Measurements from ENCODE around the gene AGBL1. TPM values are rescaled to one million over a fixed set of nuclear protein-coding genes. Genes with fewer than 3 reads are reported as not detected.

Gene AGBL1
- total RNA-seq, 1 donor from 2014 or later: not detected

- intact Hi-C loops (cut with micrococcal nuclease): no loop called here
- H3K27me3 ChIP-seq (ENCODE audit: low read depth): peaks cover 77% of the 10 kb centered on the region
- no peaks in the 10 kb centered on the region for H3K9me3 ChIP-seq (replicated peaks)
- no peak for DNase-seq
- H3K36me3 ChIP-seq: no peaks in the 10 kb centered on the region
- H3K4me3 ChIP-seq: no peak overlapping the region
- no peak for TF ChIP-seq CTCF (IDR thresholded peaks at IDR 0.05; ENCODE audit: borderline replicate concordance)
- H3K4me1 ChIP-seq: no peaks in the 10 kb centered on the region
- no peak overlapping the region for H3K27ac ChIP-seq (replicated peaks)
These were observed 631 bp downstream of the AGBL1 start for GRCh38 chr15:86080302-86080701.

DNA sequence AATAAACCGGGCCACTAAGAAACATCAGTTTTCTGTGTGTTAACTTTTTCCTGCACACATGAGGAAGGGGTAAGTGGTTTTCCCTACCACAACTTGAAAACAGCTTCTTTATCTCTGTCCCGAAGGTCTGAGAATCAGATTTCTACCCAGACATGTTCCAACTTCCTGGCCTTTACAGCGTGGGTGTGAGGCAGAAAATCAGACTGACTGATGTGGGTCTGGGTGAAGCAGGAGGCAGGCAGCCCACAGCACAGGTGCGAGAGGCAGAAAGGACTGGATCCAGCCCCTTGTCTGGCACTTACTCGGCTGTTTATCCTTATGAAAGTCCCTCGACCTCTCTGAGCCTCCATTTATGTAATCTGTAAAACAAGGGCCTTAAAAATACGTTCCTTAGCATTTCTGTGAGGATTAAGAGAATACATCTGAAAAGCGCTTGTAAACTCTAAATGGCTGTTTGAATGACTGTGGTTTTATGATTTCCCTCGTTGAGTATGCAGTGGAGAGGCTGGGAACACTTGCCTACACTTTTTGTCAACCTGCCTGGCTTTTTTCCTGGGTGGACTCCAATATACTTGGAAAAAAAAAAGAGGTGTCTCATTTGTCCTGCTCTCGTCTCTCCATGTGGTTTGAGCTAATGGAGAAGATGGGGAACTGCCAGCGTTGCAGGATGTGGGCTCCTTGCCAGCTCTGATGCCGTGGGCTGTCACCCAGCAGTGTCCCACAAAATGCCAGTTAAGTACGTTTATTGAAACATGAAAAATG is 3.1 kb downstream of the AGBL1 start:
- Histone ChIP-seq H3K27ac (replicated peaks) (no peak overlapping the region), H3K4me1 (no peaks in the 10 kb centered on the region)

DNA sequence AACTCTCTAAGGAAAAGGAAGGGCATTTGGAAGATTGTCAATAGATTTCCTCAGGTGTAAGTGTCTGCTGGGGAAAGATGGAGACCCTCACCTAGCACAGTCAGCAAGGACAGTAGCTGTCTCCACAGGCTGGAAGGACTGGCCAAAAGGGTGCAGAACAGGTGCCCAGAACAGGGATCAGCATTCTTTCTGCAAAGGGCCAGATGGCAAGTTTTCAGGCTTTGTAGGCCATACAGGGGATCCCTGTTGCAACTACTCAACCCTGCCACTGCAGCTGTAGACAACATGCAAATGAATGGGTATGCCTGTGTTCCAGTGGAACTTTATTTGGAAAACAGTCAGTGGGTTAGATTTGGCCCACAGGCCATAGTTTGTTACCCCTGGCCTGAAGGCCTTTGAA is 8.1 kb downstream of the AGBL1 start:
- no peak for TF ChIP-seq CTCF (IDR thresholded peaks at IDR 0.05; ENCODE audit: borderline replicate concordance)
- Histone ChIP-seq H3K4me3 (no peak overlapping the region), H3K27me3 (ENCODE audit: low read depth) (peaks cover 20% of the 10 kb centered on the region), H3K9me3 (replicated peaks) (no peaks in the 10 kb centered on the region), H3K4me1 (no peaks in the 10 kb centered on the region), H3K36me3 (no peaks in the 10 kb centered on the region), H3K27ac (replicated peaks) (no peak overlapping the region)
- DNase-seq: no peak
- intact Hi-C loops (cut with micrococcal nuclease): no loop called here

More for the DNA sequence above, 3.1 kb downstream of the AGBL1 start:
- Histone ChIP-seq H3K9me3 (replicated peaks) (no peaks in the 10 kb centered on the region), H3K27me3 (ENCODE audit: low read depth) (peaks cover 54% of the 10 kb centered on the region), H3K4me3 (no peak overlapping the region), H3K36me3 (no peaks in the 10 kb centered on the region)
- no peak for TF ChIP-seq CTCF (IDR thresholded peaks at IDR 0.05; ENCODE audit: borderline replicate concordance)
- intact Hi-C loops (cut with micrococcal nuclease): no loop called here
- no peak for DNase-seq

- Histone ChIP-seq H3K36me3 (no peaks in the 10 kb centered on the region), H3K9me3 (replicated peaks) (no peaks in the 10 kb centered on the region), H3K27ac (replicated peaks) (no peak overlapping the region), H3K4me1 (no peaks in the 10 kb centered on the region), H3K4me3 (no peak overlapping the region), H3K27me3 (ENCODE audit: low read depth) (peaks cover 19% of the 10 kb centered on the region)
- intact Hi-C loops (cut with micrococcal nuclease): no loop called here
- no peak for DNase-seq
- no peak for TF ChIP-seq CTCF (IDR thresholded peaks at IDR 0.05; ENCODE audit: borderline replicate concordance)
These were observed 9.8 kb downstream of the AGBL1 start for GRCh38 chr15:86089422-86089821.

DNA sequence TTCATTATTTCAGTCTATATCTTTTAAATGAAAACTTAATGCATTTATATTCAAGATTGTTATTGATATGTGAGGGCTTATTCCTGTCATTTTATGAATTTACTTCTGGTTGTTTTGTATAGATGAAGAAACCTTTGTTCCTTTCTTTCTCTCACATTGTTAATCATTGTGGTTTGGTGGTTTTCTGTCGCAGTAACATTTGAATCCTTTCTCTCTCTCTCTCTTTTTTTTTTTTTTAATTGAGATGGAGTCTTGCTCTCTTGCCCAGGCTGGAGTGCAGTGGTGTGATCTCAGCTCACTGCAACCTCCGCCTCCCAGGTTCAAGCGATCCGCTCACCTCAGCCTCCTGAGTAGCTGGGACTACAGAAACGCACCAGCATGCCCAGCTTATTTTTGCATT is 22.1 kb downstream of the AGBL1 start:
- Histone ChIP-seq H3K36me3 (no peaks in the 10 kb centered on the region), H3K4me3 (no peak overlapping the region), H3K4me1 (no peaks in the 10 kb centered on the region), H3K9me3 (replicated peaks) (peaks cover 40% of the 10 kb centered on the region), H3K27ac (replicated peaks) (no peak overlapping the region), H3K27me3 (ENCODE audit: low read depth) (peaks cover 14% of the 10 kb centered on the region)
- TF ChIP-seq CTCF (IDR thresholded peaks at IDR 0.05; ENCODE audit: borderline replicate concordance): no peak
- intact Hi-C loops (cut with micrococcal nuclease): no loop called here
- DNase-seq: no peak

All from left ventricle myocardium inferior (tissue), 1 donor.